HG03135 (cell line): ENCODE measurements around the gene IL18BP.

Experiments
- ATAC-seq: cut with Tn5 transposase; IDR thresholded peaks from one replicate; pipeline ENCODE4 v1.9.1; 2021; ENCODE audit warnings: mild to moderate bottlenecking, moderate library complexity; ENCODE audit not compliant: unreplicated experiment

Gene IL18BP

GRCh38 chr11:72041364-72042063, 42.8 kb downstream of the IL18BP start:
- ATAC-seq = no peak

DNA sequence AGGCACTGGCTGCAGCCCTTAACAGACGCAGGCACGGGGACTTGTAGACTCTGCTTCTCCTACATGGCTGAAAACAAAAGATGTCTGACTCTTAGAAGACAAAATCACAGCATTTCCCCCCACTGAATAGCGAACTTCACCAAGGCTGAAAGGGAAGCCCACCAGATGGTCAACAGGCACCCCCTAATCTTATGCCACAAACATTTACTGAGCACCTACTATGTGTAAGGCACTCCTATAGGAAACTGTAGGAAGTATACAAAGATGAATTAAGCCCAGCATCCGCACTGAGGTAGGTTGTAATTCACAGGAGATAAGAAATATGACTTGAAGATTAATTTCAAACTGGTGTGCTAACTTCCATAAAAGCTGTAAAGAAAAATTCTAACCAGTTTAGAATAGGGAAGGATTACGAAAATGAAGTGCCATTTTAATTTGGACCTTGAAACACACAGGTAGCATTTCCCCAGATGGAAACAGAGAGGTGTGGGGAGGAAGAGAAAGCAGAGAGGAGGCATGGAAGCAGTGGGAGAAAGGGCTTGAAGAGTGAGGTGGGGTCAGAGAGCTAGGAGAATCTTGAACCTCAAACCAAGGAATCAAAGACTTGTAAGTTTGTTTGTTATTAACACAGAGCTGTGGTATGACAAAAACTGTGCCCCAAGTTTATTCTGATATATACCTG, 43.5 kb downstream of the IL18BP start:
- no peak for ATAC-seq

- ATAC-seq = no peak
Observed at GRCh38 chr11:72045849-72046248, 47.1 kb downstream of the IL18BP start.

DNA sequence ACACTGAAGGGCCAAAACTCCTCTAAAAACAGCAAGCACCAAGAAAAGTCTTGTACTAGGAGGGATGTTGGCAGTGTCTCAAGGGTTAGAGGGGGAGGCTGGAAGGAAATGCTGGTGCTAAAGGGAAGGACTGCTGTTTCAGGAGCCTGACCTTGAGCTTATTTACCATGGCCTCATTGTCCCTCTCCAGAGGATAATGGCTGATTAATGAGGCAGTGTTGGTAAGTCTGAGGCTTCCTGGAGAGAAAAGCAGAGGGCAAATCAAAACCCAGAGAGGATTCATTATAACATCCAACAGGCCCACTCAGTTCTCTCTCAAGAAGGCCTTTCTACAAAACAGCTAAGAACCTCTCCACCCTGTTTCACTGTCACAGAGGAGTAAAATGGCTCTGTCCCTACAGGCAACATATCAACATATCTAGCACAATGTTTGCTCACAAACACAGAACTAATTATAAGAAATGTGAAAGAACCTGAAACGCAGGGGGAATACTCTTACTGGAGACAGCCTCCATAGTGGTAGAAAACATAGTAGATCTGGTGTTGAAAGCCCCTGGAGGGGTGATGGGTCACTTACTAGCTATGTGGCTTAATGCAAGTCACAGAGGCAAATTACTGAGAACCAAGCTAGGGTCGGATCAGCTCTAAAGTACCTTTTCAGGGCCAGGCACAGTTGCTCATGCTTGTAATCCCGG, 50.2 kb downstream of the IL18BP start:
- no peak for ATAC-seq
